GM23248 (cell line): Measurements from ENCODE around the gene RBMXL2. TPM values are rescaled to one million over a fixed set of nuclear protein-coding genes. Genes with fewer than 3 reads are reported as not detected.
A peak's percentile ranks its signal among the peaks of the same experiment; 100 is the strongest.

Source experiments
- DNase-seq: peaks from one replicate; pipeline ENCODE4 v3.0.0-alpha.2; 2015
- H2AFZ ChIP-seq: fragments of 200-600 bp; sonication (generic); 2 replicates; pipeline ENCODE4 v1.6.1; 2016; ENCODE audit warnings: antibody characterized with exemption
- H3F3A ChIP-seq: fragments of 200-600 bp; sonication (generic); 2 replicates; pipeline ENCODE4 v1.6.1; 2016; ENCODE audit warnings: mild to moderate bottlenecking, antibody characterized with exemption, mixed run types; ENCODE audit not compliant: insufficient read depth
- H3K27ac ChIP-seq: fragments of 200-600 bp; sonication (generic); 2 replicates; pipeline ENCODE4 v1.5.1; 2016; ENCODE audit warnings: mild to moderate bottlenecking
- H3K27me3 ChIP-seq: fragments of 200-600 bp; sonication (generic); replicated peaks from 2 replicates; pipeline ENCODE4 v1.6.1; 2016; ENCODE audit warnings: mild to moderate bottlenecking; ENCODE audit not compliant: insufficient read depth
- H3K36me3 ChIP-seq: fragments of 200-600 bp; sonication (generic); 2 replicates; pipeline ENCODE4 v1.6.1; 2016; ENCODE audit warnings: low read depth, mild to moderate bottlenecking
- H3K4me1 ChIP-seq: fragments of 200-600 bp; sonication (generic); 2 replicates; pipeline ENCODE4 v1.6.1; 2016; ENCODE audit warnings: mild to moderate bottlenecking; ENCODE audit not compliant: insufficient read depth
- H3K4me2 ChIP-seq: fragments of 200-600 bp; sonication (generic); one replicate; pipeline ENCODE4 v1.6.1; 2016; ENCODE audit warnings: mild to moderate bottlenecking; ENCODE audit not compliant: unreplicated experiment
- H3K4me3 ChIP-seq: fragments of 200-600 bp; sonication (generic); 2 replicates; pipeline ENCODE4 v1.5.1; 2016; ENCODE audit warnings: mild to moderate bottlenecking
- H3K79me2 ChIP-seq: fragments of 200-600 bp; sonication (generic); 2 replicates; pipeline ENCODE4 v1.6.1; 2016; ENCODE audit warnings: mild to moderate bottlenecking; ENCODE audit not compliant: insufficient read depth
- H3K9ac ChIP-seq: fragments of 200-600 bp; sonication (generic); 2 replicates; pipeline ENCODE4 v1.6.1; 2016; ENCODE audit warnings: mild to moderate bottlenecking
- H3K9me2 ChIP-seq: fragments of 200-600 bp; sonication (generic); 2 replicates; pipeline ENCODE4 v1.6.1; 2016; ENCODE audit warnings: mixed run types, mild to moderate bottlenecking, moderate library complexity; ENCODE audit not compliant: insufficient read depth
- H3K9me3 ChIP-seq: fragments of 200-600 bp; sonication (generic); one replicate; pipeline ENCODE4 v1.6.1; 2017; ENCODE audit warnings: low read depth
- H4K20me1 ChIP-seq: fragments of 200-600 bp; sonication (generic); 2 replicates; pipeline ENCODE4 v1.6.0; 2016; ENCODE audit not compliant: insufficient read depth
- EZH2 ChIP-seq: fragments of 200-600 bp; sonication (generic); IDR thresholded peaks from 2 replicates; pipeline ENCODE4 v1.6.1; 2018; ENCODE audit warnings: antibody characterized with exemption, mild to moderate bottlenecking; ENCODE audit not compliant: insufficient read depth, poor library complexity, severe bottlenecking
- EZH2phosphoT487 ChIP-seq: fragments of 200-600 bp; sonication (generic); IDR thresholded peaks from 2 replicates; pipeline ENCODE4 v1.6.1; 2018; ENCODE audit warnings: antibody characterized with exemption, moderate library complexity, mild to moderate bottlenecking, low read depth; ENCODE audit not compliant: insufficient read depth
- WGBS, 2 experiments: methylation state at CpG; one replicate each; pipeline ENCODE4 v1.1.6; 2015 to 2017; ENCODE audit warnings: low lambda C conversion rate in 2 of 2, low coverage in 1 of 2; ENCODE audit errors: missing lambda C conversion rate in 2 of 2; 5-methylcytosine and 5-hydroxymethylcytosine counted together
- in situ Hi-C: fragments of 300-500 bp; cut with MboI; formaldehyde crosslinking; loops from 2 replicates; pipeline ENCODE4 v1.15.0; 2020
- polyA plus RNA-seq: library from polyadenylated mRNA; unstranded; fragments of >200 nt; fragmentation: Nextera tagmentation; extraction: Ambion mirVana; gene quantifications from 2 replicates; pipeline ENCODE4 v1.2.1, GENCODE V29; 2016
- total RNA-seq: library from RNA; depleted of rRNA; stranded (reverse); fragments of >200 nt; shearing (Covaris generic); gene quantifications from 2 replicates; pipeline ENCODE4 v1.2.3, GENCODE V29; 2014

The RBMXL2 gene
- total and polyA plus RNA-seq, 2 experiments from 2014 or later, result not detected

DNA sequence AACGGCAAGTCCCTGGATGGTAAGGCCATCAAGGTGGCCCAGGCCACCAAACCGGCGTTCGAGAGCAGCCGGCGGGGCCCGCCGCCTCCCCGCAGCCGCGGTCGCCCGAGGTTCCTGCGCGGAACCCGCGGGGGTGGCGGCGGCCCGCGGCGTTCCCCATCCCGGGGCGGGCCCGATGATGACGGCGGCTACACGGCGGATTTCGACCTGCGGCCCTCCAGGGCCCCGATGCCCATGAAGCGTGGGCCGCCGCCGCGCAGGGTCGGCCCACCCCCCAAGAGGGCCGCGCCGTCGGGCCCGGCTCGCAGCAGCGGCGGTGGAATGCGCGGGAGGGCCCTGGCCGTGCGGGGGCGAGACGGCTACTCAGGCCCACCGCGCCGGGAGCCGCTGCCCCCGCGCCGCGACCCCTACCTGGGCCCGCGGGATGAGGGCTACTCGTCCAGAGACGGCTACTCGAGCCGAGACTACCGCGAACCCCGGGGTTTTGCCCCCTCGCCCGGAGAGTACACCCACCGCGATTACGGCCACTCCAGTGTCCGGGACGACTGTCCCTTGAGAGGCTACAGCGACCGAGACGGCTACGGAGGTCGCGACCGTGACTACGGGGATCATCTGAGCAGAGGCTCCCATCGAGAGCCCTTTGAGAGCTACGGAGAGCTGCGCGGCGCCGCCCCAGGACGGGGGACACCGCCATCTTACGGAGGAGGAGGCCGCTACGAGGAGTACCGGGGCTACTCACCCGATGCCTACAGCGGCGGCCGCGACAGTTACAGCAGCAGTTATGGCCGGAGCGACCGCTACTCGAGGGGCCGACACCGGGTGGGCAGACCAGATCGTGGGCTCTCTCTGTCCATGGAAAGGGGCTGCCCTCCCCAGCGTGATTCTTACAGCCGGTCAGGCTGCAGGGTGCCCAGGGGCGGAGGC, 792 bp downstream of the RBMXL2 start:
- Histone ChIP-seq H4K20me1 (no peaks in the 10 kb centered on the region), H2AFZ (no peak overlapping the region), H3K9ac (no peak overlapping the region), H3K27me3 (peaks cover 9% of the 10 kb centered on the region; the same call in 1 of the 2 replicates), H3K36me3 (no peaks in the 10 kb centered on the region), H3K9me2 (no peaks in the 10 kb centered on the region), H3K4me2 (no peak overlapping the region), H3F3A (no peaks in the 10 kb centered on the region), H3K9me3 (no peaks in the 10 kb centered on the region), H3K27ac (no peak overlapping the region), H3K4me3 (no peak overlapping the region), H3K79me2 (no peaks in the 10 kb centered on the region), H3K4me1 (no peaks in the 10 kb centered on the region)
- WGBS, 2 experiments, result 80 to 81% methylated on average over 65 to 111 of the region's 111 CpGs
- no peak for DNase-seq
- TF ChIP-seq EZH2phosphoT487, result no peak
- no peak for TF ChIP-seq EZH2
- in situ Hi-C loops, result loop anchor here (10.0 kb wide), 1 partner anchor 605 kb away; no protein-coding TSS in a partner anchor

GRCh38 chr11:7098235-7098832, 9.5 kb downstream of the RBMXL2 start:
- H3K9ac ChIP-seq, result no peak overlapping the region
- H4K20me1 ChIP-seq, result no peaks in the 10 kb centered on the region
- H3K27me3 ChIP-seq, result peaks cover 24% of the 10 kb centered on the region; the same call in 1 of the 2 replicates
- peak; percentile 64 for DNase-seq
- no peaks in the 10 kb centered on the region for H3K9me3 ChIP-seq
- H3K9me2 ChIP-seq, result no peaks in the 10 kb centered on the region
- no peaks in the 10 kb centered on the region for H3K36me3 ChIP-seq
- H3K4me1 ChIP-seq, result no peaks in the 10 kb centered on the region
- no peak for TF ChIP-seq EZH2phosphoT487
- TF ChIP-seq EZH2, result no peak
- no peaks in the 10 kb centered on the region for H3F3A ChIP-seq
- H3K4me2 ChIP-seq, result no peak overlapping the region
- H3K79me2 ChIP-seq, result no peaks in the 10 kb centered on the region
- 0% methylated on average over 2 of the region's 2 CpGs for WGBS, 2 experiments
- no peak overlapping the region for H3K4me3 ChIP-seq
- no peak overlapping the region for H3K27ac ChIP-seq
- no peak overlapping the region for H2AFZ ChIP-seq
- in situ Hi-C loops, result loop anchor here (10.0 kb wide), 1 partner anchor 596 kb away; no protein-coding TSS in a partner anchor

GRCh38 chr11:7115780-7116179, 27.0 kb downstream of the RBMXL2 start:
- Histone ChIP-seq H2AFZ (no peak overlapping the region), H3K27me3 (no peaks in the 10 kb centered on the region; the same call in 1 of the 2 replicates), H3K36me3 (no peaks in the 10 kb centered on the region), H3K9ac (no peak overlapping the region), H3K9me3 (no peaks in the 10 kb centered on the region), H3F3A (no peaks in the 10 kb centered on the region), H4K20me1 (no peaks in the 10 kb centered on the region), H3K27ac (no peak overlapping the region), H3K79me2 (no peaks in the 10 kb centered on the region), H3K4me1 (no peaks in the 10 kb centered on the region), H3K4me2 (no peak overlapping the region), H3K4me3 (no peak overlapping the region), H3K9me2 (no peaks in the 10 kb centered on the region)
- 12 to 16% methylated on average over 1 of the region's 1 CpG for WGBS, 2 experiments
- no peak for DNase-seq
- in situ Hi-C loops, result no loop called here
- TF ChIP-seq EZH2, result no peak
- no peak for TF ChIP-seq EZH2phosphoT487

- in situ Hi-C loops, result no loop called here
- 77 to 80% methylated on average over 3 of the region's 3 CpGs for WGBS, 2 experiments
- Histone ChIP-seq H3K27me3 (no peaks in the 10 kb centered on the region; the same call in 1 of the 2 replicates), H3F3A (no peaks in the 10 kb centered on the region), H3K4me1 (no peaks in the 10 kb centered on the region), H3K9me3 (no peaks in the 10 kb centered on the region), H3K79me2 (no peaks in the 10 kb centered on the region), H3K4me3 (no peak overlapping the region), H3K9me2 (no peaks in the 10 kb centered on the region), H3K36me3 (no peaks in the 10 kb centered on the region), H3K27ac (no peak overlapping the region), H3K9ac (no peak overlapping the region), H4K20me1 (no peaks in the 10 kb centered on the region), H3K4me2 (no peak overlapping the region), H2AFZ (no peak overlapping the region)
- DNase-seq, result no peak
- TF ChIP-seq EZH2phosphoT487 (no peak), EZH2 (no peak)
Observed at GRCh38 chr11:7116370-7116769, 27.6 kb downstream of the RBMXL2 start.
